CD14-positive monocyte (primary cell): Measurements from ENCODE around the gene IFNL2. TPM values are rescaled to one million over a fixed set of nuclear protein-coding genes. Genes with fewer than 3 reads are reported as not detected.

Experiments used
- DNase-seq, 3 donors: peaks; one replicate each; pipeline ENCODE4 v3.0.0-alpha.2; 2011 to 2022
- H2AFZ ChIP-seq: 2 replicates; pipeline ENCODE4 v1.6.0; 2012; ENCODE audit warnings: mild to moderate bottlenecking, low read depth, low read length, inconsistent platforms; ENCODE audit not compliant: insufficient read depth, poor library complexity, severe bottlenecking
- H3K27ac ChIP-seq, 2 donors: 1 replicate in 1 of 2; 2 replicates in 1 of 2; pipeline ENCODE4 v1.5.1; 2012 to 2013; ENCODE audit warnings: low read length in 2 of 2, control low read depth in 1 of 2, inconsistent platforms in 1 of 2, low read depth in 1 of 2, mild to moderate bottlenecking in 1 of 2
- H3K27me3 ChIP-seq, 2 donors: one replicate each; pipeline versions ENCODE4 v1.6.0 to v1.6.1; 2011 to 2013; ENCODE audit warnings: low read length in 2 of 2; ENCODE audit not compliant: control insufficient read depth in 2 of 2, insufficient read depth in 2 of 2
- H3K36me3 ChIP-seq, 2 donors: replicated peaks in 1 of 2; 1 replicate in 1 of 2; 2 replicates in 1 of 2; pipeline versions ENCODE4 v1.5.1 to v1.6.1; 2012 to 2013; ENCODE audit warnings: low read length in 2 of 2, control low read depth in 1 of 2, inconsistent platforms in 1 of 2, mild to moderate bottlenecking in 1 of 2; ENCODE audit not compliant: insufficient read depth in 2 of 2, control insufficient read depth in 1 of 2
- H3K4me1 ChIP-seq, 2 donors: 1 replicate in 1 of 2; 2 replicates in 1 of 2; pipeline versions ENCODE4 v1.5.1 to v1.6.1; 2012 to 2013; ENCODE audit warnings: low read length in 2 of 2, control low read depth in 1 of 2, inconsistent platforms in 1 of 2, mild to moderate bottlenecking in 1 of 2, moderate library complexity in 1 of 2; ENCODE audit not compliant: insufficient read depth in 2 of 2, control insufficient read depth in 1 of 2
- H3K4me2 ChIP-seq: replicated peaks from 2 replicates; pipeline ENCODE3; 2012; ENCODE audit warnings: low read length, moderate library complexity, mild to moderate bottlenecking; ENCODE audit not compliant: poor library complexity, severe bottlenecking; ENCODE audit errors: extremely low read depth
- H3K4me3 ChIP-seq, 3 experiments: fragments of 200-600 bp in 1 of 3; sonication (generic) in 1 of 3; replicated peaks in 1 of 3; 1 replicate in 2 of 3; 2 replicates in 1 of 3; pipeline ENCODE4 v1.5.1; 2011 to 2013; ENCODE audit warnings: low read length in 3 of 3, mild to moderate bottlenecking in 3 of 3, control low read depth in 2 of 3, low read depth in 2 of 3, inconsistent platforms in 1 of 3, moderate library complexity in 1 of 3
- H3K79me2 ChIP-seq: 2 replicates; pipeline ENCODE4 v1.6.0; 2012; ENCODE audit warnings: mild to moderate bottlenecking, control low read depth, inconsistent platforms, low read length, moderate library complexity; ENCODE audit not compliant: insufficient read depth
- H3K9ac ChIP-seq: 2 replicates; pipeline ENCODE4 v1.6.0; 2017; ENCODE audit warnings: low read length, mild to moderate bottlenecking; ENCODE audit not compliant: insufficient read depth, poor library complexity, severe bottlenecking
- H3K9me3 ChIP-seq, 2 donors: replicated peaks in 1 of 2; 1 replicate in 1 of 2; 2 replicates in 1 of 2; pipeline versions ENCODE4 v1.5.1 to v1.6.1; 2012 to 2013; ENCODE audit warnings: low read length in 2 of 2, control low read depth in 1 of 2; ENCODE audit not compliant: control insufficient read depth in 1 of 2, insufficient read depth in 1 of 2
- H4K20me1 ChIP-seq: 2 replicates; pipeline ENCODE4 v1.6.0; 2012; ENCODE audit warnings: mild to moderate bottlenecking, low read length, control low read depth, moderate library complexity; ENCODE audit not compliant: insufficient read depth
- H3K27ac Mint-ChIP-seq, 7 donors: one replicate each; pipeline ENCODE4 v1.8.0; 2020; ENCODE audit warnings: mild to moderate bottlenecking in 7 of 7, mixed read lengths in 7 of 7, moderate library complexity in 6 of 7, inconsistent platforms in 2 of 7
- H3K27me3 Mint-ChIP-seq, 3 donors: one replicate each; pipeline ENCODE4 v1.8.0; 2021 to 2022; ENCODE audit warnings: low read depth in 3 of 3, mild to moderate bottlenecking in 3 of 3, mixed read lengths in 3 of 3, moderate library complexity in 3 of 3, inconsistent platforms in 1 of 3
- H3K36me3 Mint-ChIP-seq, 2 donors: one replicate each; pipeline ENCODE4 v1.8.0; 2020; ENCODE audit warnings: mixed read lengths in 2 of 2, inconsistent platforms in 1 of 2, mild to moderate bottlenecking in 1 of 2
- H3K4me1 Mint-ChIP-seq: one replicate; pipeline ENCODE4 v1.8.0; 2020; ENCODE audit warnings: mild to moderate bottlenecking, mixed read lengths
- H3K4me3 Mint-ChIP-seq, 2 donors: one replicate each; pipeline ENCODE4 v1.8.0; 2020; ENCODE audit warnings: mild to moderate bottlenecking in 2 of 2, mixed read lengths in 2 of 2, moderate library complexity in 1 of 2
- H3K9me3 Mint-ChIP-seq, 7 donors: one replicate each; pipeline ENCODE4 v1.8.0; 2020 to 2022; ENCODE audit warnings: mixed read lengths in 7 of 7, mild to moderate bottlenecking in 6 of 7, moderate library complexity in 6 of 7, inconsistent platforms in 2 of 7
- CTCF ChIP-seq: fragments of 200-600 bp; IDR thresholded peaks from one replicate; pipeline ENCODE4 v1.8.0; 2022; ENCODE audit warnings: antibody characterized with exemption, mild to moderate bottlenecking
- WGBS: methylation state at CpG from one replicate; pipeline ENCODE4 v1.1.5; 2013; ENCODE audit warnings: missing lambda C conversion rate; ENCODE audit not compliant: insufficient coverage; 5-methylcytosine and 5-hydroxymethylcytosine counted together
- intact Hi-C, 2 donors: fragments of 100-400 bp; cut with micrococcal nuclease; formaldehyde crosslinking; loops; one replicate each; pipeline versions ENCODE4 v1.15.0 to v1.15.1; 2023
- polyA plus RNA-seq, 3 donors: library from polyadenylated mRNA; depleted of rRNA in 1 of 3; unstranded in 2 of 3; stranded (reverse) in 1 of 3; fragments of 300-500 nt in 2 of 3; fragments of >200 nt in 1 of 3; fragmentation: Illumina TruSeq in 2 of 3; gene quantifications; 1 replicate in 2 of 3; 2 replicates in 1 of 3; pipeline ENCODE4 v1.2.3, GENCODE V29; 2012 to 2021

The IFNL2 gene
- polyA plus RNA-seq, 3 donors = not detected

- intact Hi-C loops = no loop called here
- no peaks in the 10 kb centered on the region for H3K27me3 ChIP-seq
- H3K9ac ChIP-seq = no peak overlapping the region
- H3K27ac ChIP-seq = no peak overlapping the region
- no peaks in the 10 kb centered on the region for H3K9me3 Mint-ChIP-seq
- no peaks in the 10 kb centered on the region for H3K36me3 ChIP-seq
- no peak overlapping the region for H3K27ac Mint-ChIP-seq
- DNase-seq = no peak
- no peaks in the 10 kb centered on the region for H3K36me3 Mint-ChIP-seq
- H3K4me1 ChIP-seq = no peaks in the 10 kb centered on the region
- peaks cover 0 to 6% (median 4%) of the 10 kb centered on the region in 3 donors for H3K27me3 Mint-ChIP-seq
- H3K4me2 ChIP-seq = no peak overlapping the region
- peaks cover 5% of the 10 kb centered on the region for H3K4me1 Mint-ChIP-seq
- no peak overlapping the region for H3K4me3 Mint-ChIP-seq
- H2AFZ ChIP-seq = no peak overlapping the region
- H4K20me1 ChIP-seq = no peaks in the 10 kb centered on the region
- no CpG with 5 or more reads among the region's 3 CpGs for WGBS
- no peak for TF ChIP-seq CTCF
- no peaks in the 10 kb centered on the region for H3K79me2 ChIP-seq
- H3K9me3 ChIP-seq = no peaks in the 10 kb centered on the region
- H3K4me3 ChIP-seq = no peak overlapping the region
Observed at GRCh38 chr19:39301562-39301961, 33.4 kb downstream of the IFNL2 start.

- intact Hi-C loops = no loop called here
- H4K20me1 ChIP-seq = no peaks in the 10 kb centered on the region
- no peak overlapping the region for H3K4me3 ChIP-seq
- no peak for TF ChIP-seq CTCF
- no peak overlapping the region for H2AFZ ChIP-seq
- H3K27ac Mint-ChIP-seq = no peak overlapping the region
- H3K79me2 ChIP-seq = no peaks in the 10 kb centered on the region
- peaks cover 0 to 4% (median 4%) of the 10 kb centered on the region in 3 donors for H3K27me3 Mint-ChIP-seq
- H3K4me1 ChIP-seq = no peaks in the 10 kb centered on the region
- H3K9me3 Mint-ChIP-seq = peaks cover 0 to 2% (median 0%) of the 10 kb centered on the region in 7 donors
- no peak overlapping the region for H3K4me2 ChIP-seq
- DNase-seq = no peak
- WGBS = 81% methylated on average over 5 of the region's 10 CpGs
- no peaks in the 10 kb centered on the region for H3K27me3 ChIP-seq
- no peaks in the 10 kb centered on the region for H3K36me3 ChIP-seq
- no peak overlapping the region for H3K4me3 Mint-ChIP-seq
- peaks cover 4 to 5% of the 10 kb centered on the region in 2 donors for H3K36me3 Mint-ChIP-seq
- H3K9me3 ChIP-seq = peaks cover 0 to 5% of the 10 kb centered on the region in 2 donors
- H3K9ac ChIP-seq = no peak overlapping the region
- H3K27ac ChIP-seq = no peak overlapping the region
- peaks cover 5% of the 10 kb centered on the region for H3K4me1 Mint-ChIP-seq
Observed at GRCh38 chr19:39303373-39304184, 35.4 kb downstream of the IFNL2 start.
